NCI-H2196 treated with DMSO at 0.1 percent for 48 hours (cell line): ENCODE results near the gene TOR1A.
"Not testable (repeated sequence)": the region's sequence is repeated elsewhere in the genome, so short reads cannot be mapped to it uniquely, and the experiment has no call there.

Experiments used
- DNase-seq: peaks from one replicate; lab custom pipeline; 2025; ENCODE audit not compliant: unreplicated experiment; lab: John Stamatoyannopoulos, UW

Gene TOR1A

DNA sequence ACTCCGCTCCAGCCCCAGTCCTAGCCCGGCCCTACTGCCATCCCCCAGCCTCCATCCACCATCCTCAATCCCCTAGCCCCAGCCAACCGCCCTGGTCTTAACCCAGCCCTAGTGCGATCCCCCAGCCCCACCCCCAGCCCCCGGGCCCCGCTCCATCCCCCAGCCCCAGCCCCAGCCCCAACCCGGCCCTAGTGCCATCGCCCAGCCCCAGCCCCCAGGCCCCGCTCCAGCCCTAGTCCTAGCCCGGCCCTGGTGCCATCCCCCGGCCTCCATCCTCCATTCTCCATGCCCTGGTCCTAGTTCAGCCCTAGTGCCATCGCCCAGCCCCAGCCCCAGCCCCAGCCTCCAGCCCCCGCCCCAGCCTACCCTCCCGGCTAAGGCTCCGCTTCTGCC lies 398 bp downstream of the TOR1A start:
- no peak for DNase-seq

- DNase-seq: no peak
Observed at GRCh38 chr9:129822898-129823541, 916 bp downstream of the TOR1A start.

DNA sequence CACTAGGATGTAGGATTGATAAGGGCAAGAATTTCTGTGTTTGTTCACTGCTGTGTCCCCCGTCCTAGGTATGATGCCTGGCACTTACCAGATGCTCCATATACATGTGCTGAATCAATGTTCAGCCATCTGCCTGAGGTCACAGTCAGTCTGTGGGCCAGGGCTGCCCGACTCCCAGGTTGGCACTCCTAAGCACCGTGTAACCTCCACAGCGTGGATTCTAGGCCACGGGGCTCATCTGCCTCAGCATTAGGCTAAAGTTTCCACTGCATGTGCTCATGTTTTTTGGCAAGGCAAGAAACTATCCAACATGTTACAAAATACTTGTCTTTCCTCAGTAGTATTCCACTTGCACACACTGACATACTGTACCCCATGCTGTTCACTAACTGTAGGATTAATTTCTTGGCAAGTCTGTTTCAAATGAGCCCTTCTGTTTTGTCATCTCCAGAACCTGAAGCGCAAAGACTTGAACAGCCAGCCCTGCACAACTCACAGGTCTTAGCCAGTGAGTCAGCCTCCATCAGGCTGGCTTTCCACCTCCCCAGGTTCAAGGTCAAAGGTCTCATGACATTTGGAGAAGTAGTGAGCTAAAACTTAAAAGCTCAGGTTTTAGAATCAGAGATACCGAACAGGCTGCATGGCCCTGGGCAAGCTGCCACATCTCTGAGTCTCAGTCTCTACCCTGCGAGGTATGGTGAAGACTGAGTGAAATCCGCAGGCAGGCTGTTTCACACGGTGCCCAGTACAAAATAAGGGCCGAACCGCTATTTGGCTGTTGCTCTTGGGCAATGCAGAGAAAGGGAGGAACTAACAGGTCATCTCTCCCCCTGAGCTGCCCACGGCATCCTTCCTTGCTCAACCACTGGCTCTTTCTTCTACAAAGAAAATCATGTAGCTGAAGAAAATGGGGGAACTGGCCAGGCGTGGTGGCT lies 7.2 kb downstream of the TOR1A start:
- no peak for DNase-seq

DNA sequence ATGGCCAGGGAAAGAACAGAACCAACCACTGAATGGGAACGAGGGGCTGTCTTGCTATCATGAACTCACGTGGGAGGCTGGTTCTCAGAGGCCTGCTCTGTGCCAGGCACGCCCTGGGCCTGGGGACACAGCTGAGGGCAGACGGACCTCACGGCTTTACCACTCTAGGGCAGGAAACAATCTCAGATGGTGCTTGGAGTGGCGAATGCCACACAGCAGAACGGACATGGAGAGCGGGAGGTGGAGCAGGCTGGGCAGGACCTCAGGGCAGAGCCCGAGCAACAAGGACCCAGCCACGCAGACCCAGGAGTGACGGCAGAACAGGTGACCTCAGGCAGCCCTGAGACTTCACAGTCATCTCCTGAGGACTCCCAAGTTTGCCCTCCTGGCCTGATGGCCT lies 8.7 kb downstream of the TOR1A start:
- no peak for DNase-seq

DNA sequence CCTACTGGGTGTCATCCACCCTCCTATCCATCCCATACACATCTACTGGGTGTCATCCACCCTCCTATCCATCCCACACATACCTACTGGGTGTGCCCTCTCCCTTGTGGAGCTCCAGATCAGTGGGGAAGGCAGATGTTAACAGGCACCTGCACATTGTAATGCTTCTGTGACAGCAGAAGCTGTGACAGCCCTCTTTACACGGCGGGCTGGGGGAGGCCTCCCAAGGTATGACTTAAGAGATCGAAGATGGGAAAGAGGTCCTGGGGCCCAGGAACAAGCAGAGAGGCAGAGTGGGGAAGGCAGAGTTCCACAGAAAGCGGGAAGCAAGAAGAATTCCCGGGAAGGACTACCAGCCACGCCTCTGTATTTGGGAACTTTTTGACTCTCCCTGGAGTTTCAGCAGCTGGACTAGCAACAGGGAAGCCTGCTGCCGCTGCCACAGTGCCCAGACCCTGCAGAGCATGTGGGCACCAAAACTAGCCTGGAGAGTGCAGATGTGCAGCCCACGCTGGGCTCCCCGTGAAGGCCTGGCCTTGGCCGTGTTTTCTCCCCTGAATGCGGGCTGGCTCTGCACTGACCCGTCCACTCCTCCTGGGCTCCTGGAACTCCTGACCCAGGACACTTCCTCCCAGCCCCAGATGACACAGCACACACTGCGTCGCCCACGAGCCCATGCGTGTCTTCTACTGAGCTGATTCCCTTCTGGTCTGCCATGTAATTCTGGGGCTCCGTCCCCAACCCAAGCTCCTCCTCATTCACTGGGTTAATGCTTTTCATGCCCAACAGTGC lies 9.3 kb downstream of the TOR1A start:
- no peak for DNase-seq

DNA sequence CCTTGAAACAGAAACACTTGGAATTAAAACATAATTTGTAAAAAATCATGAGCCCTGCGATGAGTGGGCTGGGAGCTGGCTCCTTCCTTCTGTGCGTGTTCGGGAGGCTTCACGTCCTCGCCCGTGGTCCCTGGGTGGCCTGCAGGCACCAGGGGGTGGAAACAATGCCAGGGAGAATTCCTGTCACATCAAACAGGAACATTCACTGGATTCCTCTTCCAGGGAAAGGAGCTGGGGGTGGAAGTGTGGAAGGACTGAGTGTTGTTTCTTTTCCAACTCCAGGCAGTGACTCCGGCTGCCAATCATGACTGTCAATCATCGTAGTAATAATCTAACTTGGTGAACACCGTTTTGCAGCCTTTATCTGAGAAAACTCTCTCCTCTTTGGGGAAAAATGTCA lies 10.3 kb downstream of the TOR1A start:
- no peak for DNase-seq

GRCh38 chr9:129812385-129812784 lies 11.6 kb downstream of the TOR1A start:
- no peak for DNase-seq

GRCh38 chr9:129811967-129812363 lies 12.0 kb downstream of the TOR1A start:
- no peak for DNase-seq

DNA sequence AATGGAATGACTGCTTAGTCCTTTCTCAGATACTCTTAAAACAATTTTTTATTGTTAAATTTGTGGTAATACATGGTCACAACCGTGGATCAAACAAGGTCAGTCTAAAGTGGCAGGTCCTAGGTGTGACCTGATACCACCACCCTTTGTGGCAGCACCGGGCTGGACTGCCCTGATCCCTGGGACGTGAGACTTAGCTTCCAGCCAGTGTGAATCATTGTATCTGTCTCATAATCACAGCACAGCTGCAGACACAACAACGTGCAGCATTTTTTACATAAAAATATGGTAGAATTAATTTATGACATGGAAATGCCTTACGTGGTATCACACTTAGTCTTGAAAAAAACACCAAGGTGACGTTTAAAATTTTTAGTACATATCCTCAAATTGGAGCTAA lies 13.1 kb downstream of the TOR1A start:
- no peak for DNase-seq

- DNase-seq: no peak
Observed at GRCh38 chr9:129810116-129810515, 13.8 kb downstream of the TOR1A start.

DNA sequence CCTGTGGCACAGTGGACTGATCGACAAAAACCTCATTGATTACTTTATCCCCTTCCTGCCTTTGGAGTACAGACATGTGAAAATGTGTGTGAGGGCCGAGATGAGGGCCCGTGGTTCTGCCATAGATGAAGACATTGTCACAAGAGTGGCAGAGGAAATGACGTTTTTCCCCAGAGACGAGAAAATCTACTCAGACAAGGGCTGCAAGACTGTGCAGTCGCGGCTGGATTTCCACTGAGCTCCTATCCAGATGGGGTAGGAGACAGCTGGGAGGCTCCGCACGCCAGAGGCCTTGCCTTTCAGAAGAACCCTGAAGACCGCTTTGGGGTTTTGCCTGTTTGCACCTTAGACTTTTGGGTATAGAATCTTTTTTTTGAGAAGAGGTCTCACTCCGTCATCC lies 14.6 kb downstream of the TOR1A start:
- no peak for DNase-seq

GRCh38 chr9:129806061-129806460 lies 17.9 kb downstream of the TOR1A start:
- no peak for DNase-seq

- no peak for DNase-seq
Observed at GRCh38 chr9:129803676-129804060, 20.3 kb downstream of the TOR1A start.

DNA sequence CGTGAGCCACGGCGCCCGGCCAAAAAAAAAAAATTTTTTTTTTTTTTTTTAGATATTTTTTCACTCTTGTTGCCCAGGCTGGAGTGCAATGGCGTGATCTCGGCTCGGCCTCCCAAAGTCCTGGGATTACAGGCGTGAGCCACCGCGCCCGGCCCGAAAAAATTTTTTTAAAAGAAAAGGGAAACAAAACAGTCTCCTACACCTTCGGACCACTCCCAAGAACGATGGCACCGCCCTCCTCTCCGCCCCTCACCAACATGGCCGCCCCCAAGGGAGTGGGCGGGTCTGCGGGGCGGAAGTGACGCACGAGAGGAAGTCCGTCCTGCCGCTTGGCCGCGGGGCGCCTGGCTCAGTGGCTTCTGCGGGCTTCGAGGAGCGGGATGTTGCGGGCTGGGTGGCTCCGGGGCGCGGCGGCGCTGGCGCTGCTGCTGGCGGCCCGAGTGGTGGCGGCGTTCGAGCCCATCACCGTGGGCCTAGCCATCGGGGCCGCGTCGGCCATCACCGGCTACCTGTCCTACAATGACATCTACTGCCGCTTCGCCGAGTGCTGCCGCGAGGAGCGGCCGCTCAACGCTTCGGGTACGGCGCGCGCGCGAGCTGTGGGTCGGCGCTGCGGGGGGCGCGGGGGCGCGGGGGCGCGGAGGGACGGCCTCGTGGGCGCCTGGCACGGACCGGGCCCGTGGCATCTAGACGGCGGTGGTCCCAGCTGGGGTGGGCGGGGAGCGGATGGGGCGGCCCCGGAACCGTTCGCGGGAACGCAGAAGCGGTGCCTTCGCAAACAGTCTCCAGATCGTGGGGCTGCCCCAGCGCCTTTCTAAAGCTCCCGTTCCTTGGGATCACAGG lies 20.9 kb downstream of the TOR1A start, which contains the start of gene TOR1B:
TSS of gene TOR1B (plus strand) at position 352 of the 843 bp plus-strand sequence. CDS start at position 381, 29 bp downstream.
- DNase-seq: peak; percentile 68

DNA sequence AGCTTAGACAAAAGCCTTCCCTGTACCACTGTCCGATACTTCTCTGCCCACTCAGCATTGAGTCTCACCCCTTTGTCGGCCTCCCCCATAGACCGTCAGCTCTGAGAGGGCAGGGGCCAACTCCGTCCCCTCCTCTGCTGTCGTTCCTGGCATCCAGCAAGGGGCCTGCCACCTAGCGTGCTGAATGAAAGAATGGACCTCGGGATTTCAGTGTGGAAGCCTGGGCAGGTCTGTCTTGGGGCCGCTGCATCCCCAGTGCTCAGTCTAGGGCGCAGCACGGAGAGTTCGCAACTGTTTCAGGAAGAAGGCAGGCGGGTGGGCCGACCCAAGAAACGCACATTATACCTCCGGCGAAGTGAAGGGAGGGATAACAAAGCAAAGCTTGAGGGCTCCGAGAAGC lies 22.4 kb downstream of the TOR1A start:
- DNase-seq: no peak

DNA sequence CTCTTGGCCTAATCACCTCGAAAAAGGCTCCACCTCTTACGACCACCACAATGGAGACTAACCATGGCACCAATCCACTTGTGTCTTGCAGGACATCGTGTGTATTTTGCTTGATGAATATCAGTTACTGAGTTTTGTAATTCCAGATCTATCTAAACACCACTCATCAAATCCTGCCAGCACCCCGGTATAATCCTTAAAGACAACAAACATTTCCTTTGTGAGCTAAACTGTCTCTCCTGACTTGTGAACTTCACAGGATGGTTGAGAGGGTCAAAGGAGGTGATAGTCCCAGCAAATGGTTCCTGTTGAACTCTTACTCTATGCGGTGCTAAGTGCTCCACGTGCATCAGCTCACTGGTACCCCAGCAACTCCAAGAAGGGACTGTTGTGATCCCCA lies 25.0 kb downstream of the TOR1A start:
- no peak for DNase-seq

DNA sequence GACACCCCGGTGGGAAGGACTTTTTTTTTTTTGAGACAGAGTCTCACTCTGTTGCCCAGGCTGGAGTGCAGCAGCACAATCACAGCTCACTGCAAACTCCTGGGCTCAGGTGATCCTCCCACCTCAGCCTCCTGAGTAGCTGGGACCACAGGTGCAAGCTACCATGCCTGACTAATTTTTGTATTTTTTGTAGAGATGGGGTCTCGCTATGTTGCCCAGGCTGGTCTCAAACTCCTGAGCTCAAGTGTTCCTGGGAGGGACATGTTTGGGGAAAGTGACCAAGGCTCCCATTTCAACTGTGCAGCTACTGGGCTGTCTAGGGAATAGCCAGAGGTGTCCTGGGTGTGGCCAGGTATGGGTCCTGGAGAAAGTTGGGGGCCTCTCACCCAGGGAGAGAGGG lies 27.9 kb downstream of the TOR1A start:
- not testable (repeated sequence) for DNase-seq

GRCh38 chr9:129794549-129794948 lies 29.4 kb downstream of the TOR1A start:
- no peak for DNase-seq

GRCh38 chr9:129786481-129786880 lies 37.5 kb downstream of the TOR1A start:
- DNase-seq: no peak

GRCh38 chr9:129785866-129786265 lies 38.1 kb downstream of the TOR1A start:
- no peak for DNase-seq

DNA sequence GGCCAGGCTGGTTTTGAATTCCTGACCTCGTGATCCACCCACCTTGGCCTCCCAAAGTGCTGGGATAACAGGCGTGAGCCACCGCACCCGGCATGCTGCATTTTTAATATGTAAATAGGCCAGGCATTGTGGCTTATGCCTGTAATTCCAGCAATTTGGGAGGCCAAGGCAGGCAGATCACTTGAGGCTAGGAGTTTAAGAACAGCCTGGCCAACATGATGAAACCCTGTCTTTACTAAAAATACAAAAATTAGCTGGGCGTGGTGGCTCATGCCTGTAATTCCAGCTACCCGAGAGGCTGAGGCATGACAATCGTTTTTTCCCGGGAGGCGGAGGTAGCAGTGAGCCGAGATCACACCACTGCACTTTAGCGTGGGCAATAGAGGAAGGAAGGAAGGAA lies 39.0 kb downstream of the TOR1A start:
- not testable (repeated sequence) for DNase-seq
